K562 (cell line): ENCODE data around the gene TMCC1. TPM values are rescaled to one million over a fixed set of nuclear protein-coding genes. Genes with fewer than 3 reads are reported as not detected.
A peak's percentile ranks its signal among the peaks of the same experiment; 100 is the strongest.

ENCODE experiments used
- ATAC-seq: fragments of 200-7000 bp; cut with Tn5 transposase; 3 replicates; pipeline ENCODE4 v1.9.1; 2020; ENCODE audit warnings: moderate library complexity
- BruUV-seq: library from RNA; stranded (reverse); fragments of 400-500 nt; replicated peaks from 2 replicates; lab custom pipeline; 2021; lab: Mats Ljungman, UMichigan
- CTCF ChIA-PET: fragments of 300-600 bp; formaldehyde crosslinking; extraction: SDS; loops from one replicate; lab custom pipeline; 2021; ENCODE audit warnings: low intra/inter-chr PET ratio; lab: Yijun Ruan, JAX
- POLR2A ChIA-PET: fragments of 300-600, 350-650 bp; sonication (Branson Sonifier 250); formaldehyde crosslinking; extraction: SDS; loops from one replicate; lab custom pipeline; 2021; ENCODE audit warnings: antibody characterized with exemption, inconsistent platforms; lab: Yijun Ruan, JAX
- DNase-seq, 4 experiments: peaks; one replicate each; pipeline versions ENCODE4 v3.0.0 to v3.0.0-alpha.2; 2011 to 2018; ENCODE audit warnings: low spot score in 3 of 4, mixed read lengths in 3 of 4; ENCODE audit errors: extremely low read depth in 1 of 4
- FAIRE-seq: peaks from 2 replicates; lab custom pipeline; 2011; peaks lifted over from hg19 to GRCh38; lab: Jason Lieb, UNC
- H2AFZ ChIP-seq: 2 replicates; pipeline ENCODE4 v1.6.0; 2011; ENCODE audit warnings: low read depth, low read length, control low read depth, inconsistent platforms
- H3K27ac ChIP-seq: fragments of 200-600 bp; 3 replicates; pipeline ENCODE4 v1.8.0; 2011; ENCODE audit warnings: low read depth, mild to moderate bottlenecking, control low read depth, inconsistent platforms, low read length, moderate library complexity, mixed read lengths; ENCODE audit errors: extremely low read depth
- H3K27me3 ChIP-seq, 2 experiments: fragments of 300-600 bp in 1 of 2; 2 replicates in 1 of 2; 3 replicates in 1 of 2; pipeline versions ENCODE4 v1.6.0 to v1.8.0; 2011; ENCODE audit warnings: inconsistent platforms in 2 of 2, low read length in 2 of 2, mild to moderate bottlenecking in 1 of 2, mixed read lengths in 1 of 2, moderate library complexity in 1 of 2; ENCODE audit not compliant: control insufficient read depth in 2 of 2, insufficient read depth in 2 of 2
- H3K36me3 ChIP-seq: fragments of 300-600 bp; 3 replicates; pipeline ENCODE4 v1.8.0; 2011; ENCODE audit warnings: mild to moderate bottlenecking, low read length, inconsistent platforms; ENCODE audit not compliant: control insufficient read depth, insufficient read depth
- H3K4me1 ChIP-seq, 2 experiments: fragments of 200-600 bp in 1 of 2; replicated peaks in 1 of 2; 2 replicates in 1 of 2; 3 replicates in 1 of 2; pipeline versions ENCODE4 v1.5.1 to v1.8.0; 2011; ENCODE audit warnings: inconsistent platforms in 2 of 2, low read length in 2 of 2, mild to moderate bottlenecking in 1 of 2, mixed read lengths in 1 of 2, moderate library complexity in 1 of 2; ENCODE audit not compliant: control insufficient read depth in 2 of 2, insufficient read depth in 2 of 2
- H3K4me2 ChIP-seq: 2 replicates; pipeline ENCODE4 v1.6.1; 2011; ENCODE audit warnings: low read length, control low read depth, inconsistent platforms, mixed read lengths; ENCODE audit not compliant: insufficient read depth
- H3K4me3 ChIP-seq: fragments of 200-600 bp; sonication (generic), shearing (Covaris generic); 2 replicates; pipeline ENCODE4 v1.5.1; 2016; ENCODE audit warnings: control low read depth, inconsistent platforms
- H3K79me2 ChIP-seq: fragments of 200-600 bp; 3 replicates; pipeline ENCODE4 v1.8.0; 2011; ENCODE audit warnings: low read length, inconsistent platforms; ENCODE audit not compliant: control insufficient read depth, insufficient read depth
- H3K9ac ChIP-seq, 2 experiments: 2 replicates each; pipeline versions ENCODE4 v1.6.0 to v1.6.1; 2011; ENCODE audit warnings: low read depth in 2 of 2, low read length in 2 of 2, control low read depth in 1 of 2, inconsistent platforms in 1 of 2, mild to moderate bottlenecking in 1 of 2, mixed read lengths in 1 of 2; ENCODE audit not compliant: insufficient read depth in 1 of 2
- H3K9me1 ChIP-seq: one replicate; pipeline ENCODE4 v1.6.0; 2011; ENCODE audit warnings: inconsistent platforms, mild to moderate bottlenecking, low read length, moderate library complexity; ENCODE audit not compliant: control insufficient read depth, insufficient read depth
- H3K9me3 ChIP-seq: replicated peaks from 2 replicates; pipeline ENCODE4 v1.5.1; 2011; ENCODE audit warnings: low read depth, low read length, inconsistent platforms; ENCODE audit not compliant: control insufficient read depth, insufficient read depth
- H4K20me1 ChIP-seq: replicated peaks from 2 replicates; pipeline ENCODE4 v1.6.1; 2011; ENCODE audit warnings: low read length, inconsistent platforms, mixed read lengths; ENCODE audit not compliant: control insufficient read depth, insufficient read depth
- CTBP1 ChIP-seq: fragments of 450-650 bp; IDR thresholded peaks from 2 replicates; pipeline ENCODE4 v1.6.1; 2016; ENCODE audit warnings: borderline replicate concordance
- SMAD3 ChIP-seq: fragments of 450-650 bp; formaldehyde crosslinking; conservative IDR thresholded peaks from 2 replicates; pipeline ENCODE4 v1.4.0; 2020; ENCODE audit warnings: mild to moderate bottlenecking
- SMARCA4 ChIP-seq: fragments of 450-650 bp; IDR thresholded peaks from 2 replicates; pipeline ENCODE4 v1.6.1; 2016
- SOX6 ChIP-seq: fragments of 450-650 bp; IDR thresholded peaks from 2 replicates; pipeline ENCODE4 v1.6.1; 2014; ENCODE audit warnings: mild to moderate bottlenecking
- TCFL5 ChIP-seq: fragments of 250-450 bp; sonication (Bioruptor Pico); conservative IDR thresholded peaks from 2 replicates; pipeline ENCODE4 v1.6.1; 2021; ENCODE audit warnings: mild to moderate bottlenecking, moderate library complexity, matching md5 sums
- TRIM24 ChIP-seq, 2 experiments: fragments of 450-650 bp; IDR thresholded peaks; 2 replicates each; pipeline ENCODE4 v1.6.1; 2016
- ZC3H4 ChIP-seq: sonication (generic); formaldehyde crosslinking; IDR thresholded peaks from 2 replicates; pipeline ENCODE4 v1.9.0; 2021; ENCODE audit warnings: missing genetic modification reagents, borderline replicate concordance
- ZFP91 ChIP-seq: sonication (generic); formaldehyde crosslinking; IDR thresholded peaks from 2 replicates; pipeline ENCODE4 v1.8.0; 2022; ENCODE audit warnings: mild to moderate bottlenecking, missing genetic modification reagents
- ZNF408 ChIP-seq: fragments of 250-450 bp; sonication (Bioruptor Pico); IDR thresholded peaks from 2 replicates; pipeline ENCODE4 v1.4.0; 2020; ENCODE audit warnings: low read depth, mild to moderate bottlenecking, moderate library complexity
- WGBS: fragments of 100-300 bp; shearing (Covaris generic); methylation state at CpG from one replicate; pipeline ENCODE4 v1.1.6; 2016; ENCODE audit warnings: low coverage, mixed read lengths; ENCODE audit not compliant: insufficient coverage; ENCODE audit errors: missing lambda C conversion rate; 5-methylcytosine and 5-hydroxymethylcytosine counted together
- in situ Hi-C: fragments of 300-500 bp; cut with MboI; formaldehyde crosslinking; loops from 4 replicates; pipeline ENCODE4 v1.15.0; 2018; ENCODE audit warnings: inconsistent platforms, mixed read lengths
- intact Hi-C: fragments of 100-400 bp; cut with micrococcal nuclease; formaldehyde crosslinking; loops from 2 replicates; pipeline ENCODE4 v1.14.2; 2022
- polyA plus RNA-seq, 8 experiments: library from polyadenylated mRNA; depleted of rRNA in 4 of 8; stranded (reverse) in 5 of 8; unstranded in 3 of 8; fragments of >200 nt; fragmentation: Nextera tagmentation in 2 of 8; fragmentation: Illumina TruSeq in 1 of 8; extraction: Ambion mirVana in 2 of 8; extraction: Trizol in 1 of 8; gene quantifications; 2 replicates each; pipeline versions ENCODE4 v1.2.1 to v1.2.3, GENCODE V29; 2011 to 2014; ENCODE audit warnings: inconsistent platforms in 1 of 8, missing spikeins in 1 of 8
- total RNA-seq, 7 experiments: library from RNA; depleted of rRNA in 6 of 7; stranded (reverse); fragments of >200 nt in 6 of 7; fragmentation: Illumina TruSeq in 2 of 7; extraction: Trizol in 2 of 7; gene quantifications; 2 replicates each; pipeline versions ENCODE4 v1.2.1 to v1.2.3, GENCODE V29; 2011 to 2021; ENCODE audit warnings: low replicate concordance in 1 of 7
- TF ChIP-seq, protein P1 (sequence below), 2 experiments: fragments of 450-650 bp in 1 of 2; sonication (generic) in 1 of 2; formaldehyde crosslinking in 1 of 2; IDR thresholded peaks in 1 of 2; conservative IDR thresholded peaks in 1 of 2; 2 replicates each; pipeline versions ENCODE4 v1.6.1 to v1.8.1; 2016 to 2023; ENCODE audit warnings: mild to moderate bottlenecking in 2 of 2, moderate library complexity in 2 of 2, inconsistent platforms in 1 of 2, missing genetic modification reagents in 1 of 2
- TF ChIP-seq, protein P2 (sequence below): fragments of 450-650 bp; IDR thresholded peaks from one replicate; pipeline ENCODE4 v1.6.1; 2018; ENCODE audit warnings: mild to moderate bottlenecking, moderate library complexity; ENCODE audit not compliant: partially characterized antibody
- TF ChIP-seq, protein P3 (sequence below): fragments of 450-650 bp; IDR thresholded peaks from 2 replicates; pipeline ENCODE4 v1.7.1; 2018; ENCODE audit warnings: mild to moderate bottlenecking, low read depth; ENCODE audit not compliant: partially characterized antibody

The TMCC1 gene
- total and polyA plus RNA-seq, 9 of the 15 experiments (the other 6 are each of a cell fraction or from before 2014, with no cell fraction given): 0.89 to 8.7 (median 4.0) TPM

- intact Hi-C loops: no loop called here
- Histone ChIP-seq H3K4me3 (no peak overlapping the region), H3K27me3 (no peaks in the 10 kb centered on the region), H3K27ac (no peak overlapping the region), H3K4me2 (no peak overlapping the region), H4K20me1 (0 out of 2 replicates have a peak, but pooled peaks cover 3% of the 10 kb centered on the region), H2AFZ (no peak overlapping the region), H3K4me1 (peaks cover 5 to 20% of the 10 kb centered on the region in 2 experiments; a peak in 4 of 5 replicates), H3K79me2 (no peaks in the 10 kb centered on the region), H3K9ac (no peak overlapping the region), H3K36me3 (no peaks in the 10 kb centered on the region), H3K9me1 (no peaks in the 10 kb centered on the region), H3K9me3 (no peaks in the 10 kb centered on the region)
- WGBS: 26% methylated on average over 4 of the region's 4 CpGs
- ATAC-seq (peak; percentile 59), DNase-seq (peak in 1 of 4 experiments; percentile 4), FAIRE-seq (no peak)
- in situ Hi-C loops: no loop called here
- CTCF ChIA-PET: no interaction called here
- POLR2A ChIA-PET: interaction anchor here (1.5 kb wide), 1 partner anchor 14 kb away, joined by 5 read pairs; no protein-coding TSS in a partner anchor
- BruUV-seq: no TSS peak
- no peak for TF ChIP-seq ZC3H4
- TF ChIP-seq CTBP1: peak; percentile 32; the same call in 1 of the 2 replicates
- TF ChIP-seq, protein P1, sequence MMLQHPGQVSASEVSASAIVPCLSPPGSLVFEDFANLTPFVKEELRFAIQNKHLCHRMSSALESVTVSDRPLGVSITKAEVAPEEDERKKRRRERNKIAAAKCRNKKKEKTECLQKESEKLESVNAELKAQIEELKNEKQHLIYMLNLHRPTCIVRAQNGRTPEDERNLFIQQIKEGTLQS (IDR thresholded peaks at IDR 0.05): peak; percentile 71; the same call in 1 of the 2 replicates
- TF ChIP-seq, protein P1 (CRISPR knock-in tag; conservative IDR thresholded peaks at IDR 0.05): no peak
- TF ChIP-seq ZNF408: no peak
- peak; percentile 81 for TF ChIP-seq SOX6
- no peak; the same call in 1 of the 2 replicates for TF ChIP-seq SMARCA4
- TF ChIP-seq, protein P2, sequence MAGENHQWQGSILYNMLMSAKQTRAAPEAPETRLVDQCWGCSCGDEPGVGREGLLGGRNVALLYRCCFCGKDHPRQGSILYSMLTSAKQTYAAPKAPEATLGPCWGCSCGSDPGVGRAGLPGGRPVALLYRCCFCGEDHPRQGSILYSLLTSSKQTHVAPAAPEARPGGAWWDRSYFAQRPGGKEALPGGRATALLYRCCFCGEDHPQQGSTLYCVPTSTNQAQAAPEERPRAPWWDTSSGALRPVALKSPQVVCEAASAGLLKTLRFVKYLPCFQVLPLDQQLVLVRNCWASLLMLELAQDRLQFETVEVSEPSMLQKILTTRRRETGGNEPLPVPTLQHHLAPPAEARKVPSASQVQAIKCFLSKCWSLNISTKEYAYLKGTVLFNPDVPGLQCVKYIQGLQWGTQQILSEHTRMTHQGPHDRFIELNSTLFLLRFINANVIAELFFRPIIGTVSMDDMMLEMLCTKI: no peak
- TF ChIP-seq, protein P3, sequence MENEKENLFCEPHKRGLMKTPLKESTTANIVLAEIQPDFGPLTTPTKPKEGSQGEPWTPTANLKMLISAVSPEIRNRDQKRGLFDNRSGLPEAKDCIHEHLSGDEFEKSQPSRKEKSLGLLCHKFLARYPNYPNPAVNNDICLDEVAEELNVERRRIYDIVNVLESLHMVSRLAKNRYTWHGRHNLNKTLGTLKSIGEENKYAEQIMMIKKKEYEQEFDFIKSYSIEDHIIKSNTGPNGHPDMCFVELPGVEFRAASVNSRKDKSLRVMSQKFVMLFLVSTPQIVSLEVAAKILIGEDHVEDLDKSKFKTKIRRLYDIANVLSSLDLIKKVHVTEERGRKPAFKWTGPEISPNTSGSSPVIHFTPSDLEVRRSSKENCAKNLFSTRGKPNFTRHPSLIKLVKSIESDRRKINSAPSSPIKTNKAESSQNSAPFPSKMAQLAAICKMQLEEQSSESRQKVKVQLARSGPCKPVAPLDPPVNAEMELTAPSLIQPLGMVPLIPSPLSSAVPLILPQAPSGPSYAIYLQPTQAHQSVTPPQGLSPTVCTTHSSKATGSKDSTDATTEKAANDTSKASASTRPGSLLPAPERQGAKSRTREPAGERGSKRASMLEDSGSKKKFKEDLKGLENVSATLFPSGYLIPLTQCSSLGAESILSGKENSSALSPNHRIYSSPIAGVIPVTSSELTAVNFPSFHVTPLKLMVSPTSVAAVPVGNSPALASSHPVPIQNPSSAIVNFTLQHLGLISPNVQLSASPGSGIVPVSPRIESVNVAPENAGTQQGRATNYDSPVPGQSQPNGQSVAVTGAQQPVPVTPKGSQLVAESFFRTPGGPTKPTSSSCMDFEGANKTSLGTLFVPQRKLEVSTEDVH: no peak
- peak in 1 of 2 experiments; percentile 43; a peak in 1 of 4 replicates for TF ChIP-seq TRIM24 (IDR thresholded peaks at IDR 0.05)
- no peak for TF ChIP-seq ZFP91 (CRISPR knock-in tag)
- no peak for TF ChIP-seq SMAD3 (CRISPR knock-in tag)
- no peak for TF ChIP-seq TCFL5 (CRISPR knock-in tag)
Observed at GRCh38 chr3:129796146-129796545, 97.4 kb downstream of the TMCC1 start.
